Left ventricle myocardium inferior (tissue), 1 donor: ENCODE data around the gene PFKL. TPM values are rescaled to one million over a fixed set of nuclear protein-coding genes. Genes with fewer than 3 reads are reported as not detected.

Experiments
- DNase-seq: peaks from one replicate; pipeline ENCODE4 v3.0.0-alpha.2; 2020
- H3K27ac ChIP-seq: fragments of 200-600 bp; replicated peaks from 2 replicates; pipeline ENCODE4 v1.8.0; 2021
- H3K27me3 ChIP-seq: fragments of 200-600 bp; 2 replicates; pipeline ENCODE4 v1.8.0; 2021; ENCODE audit warnings: low read depth
- H3K36me3 ChIP-seq: fragments of 200-600 bp; 2 replicates; pipeline ENCODE4 v1.8.0; 2021
- H3K4me1 ChIP-seq: fragments of 200-600 bp; 2 replicates; pipeline ENCODE4 v1.8.0; 2021
- H3K4me3 ChIP-seq: fragments of 200-600 bp; 2 replicates; pipeline ENCODE4 v1.8.0; 2021; ENCODE audit warnings: mild to moderate bottlenecking, moderate library complexity
- H3K9me3 ChIP-seq: fragments of 200-600 bp; replicated peaks from 2 replicates; pipeline ENCODE4 v1.8.0; 2021
- CTCF ChIP-seq: fragments of 200-600 bp; IDR thresholded peaks from 2 replicates; pipeline ENCODE4 v1.8.0; 2021; ENCODE audit warnings: antibody characterized with exemption, mild to moderate bottlenecking, borderline replicate concordance
- intact Hi-C: fragments of 100-400 bp; cut with micrococcal nuclease; formaldehyde crosslinking; loops from one replicate; pipeline ENCODE4 v1.11.0; 2022
- total RNA-seq: library from RNA; stranded (reverse); fragmentation: NEBNext Ultra II Directional; extraction: Animal tissue kit (Norgen Biotek cat#: 25700); gene quantifications from one replicate; pipeline ENCODE4 v1.2.1, GENCODE V29; 2021
- donor health status: DM: no; HTN: yes; CAD: no; lungs with severe emphysema.

PFKL gene
- total RNA-seq, 1 donor from 2014 or later = 47.7 TPM

- DNase-seq = peak; percentile 91
- H3K4me3 ChIP-seq = peak overlapping the region; percentile 21
- intact Hi-C loops = no loop called here
- H3K9me3 ChIP-seq = no peaks in the 10 kb centered on the region
- TF ChIP-seq CTCF = no peak
- H3K4me1 ChIP-seq = peaks cover 41% of the 10 kb centered on the region
- peak overlapping the region; percentile 54 for H3K27ac ChIP-seq
- H3K36me3 ChIP-seq = no peaks in the 10 kb centered on the region
- peaks cover 3% of the 10 kb centered on the region for H3K27me3 ChIP-seq
Observed at GRCh38 chr21:44294391-44295162, 5.3 kb upstream of the PFKL start.

GRCh38 chr21:44295163-44295573 lies 4.7 kb upstream of the PFKL start:
- TF ChIP-seq CTCF = no peak
- H3K36me3 ChIP-seq = no peaks in the 10 kb centered on the region
- H3K4me3 ChIP-seq = peak overlapping the region; percentile 21
- intact Hi-C loops = no loop called here
- peaks cover 43% of the 10 kb centered on the region for H3K4me1 ChIP-seq
- H3K27me3 ChIP-seq = peaks cover 3% of the 10 kb centered on the region
- no peaks in the 10 kb centered on the region for H3K9me3 ChIP-seq
- DNase-seq = peak; percentile 65
- H3K27ac ChIP-seq = peak overlapping the region; percentile 54

- Histone ChIP-seq H3K4me1 (peaks cover 47% of the 10 kb centered on the region), H3K27ac (peak overlapping the region; percentile 54), H3K36me3 (no peaks in the 10 kb centered on the region), H3K9me3 (no peaks in the 10 kb centered on the region), H3K4me3 (no peak overlapping the region), H3K27me3 (peaks cover 3% of the 10 kb centered on the region)
- no peak for DNase-seq
- intact Hi-C loops = no loop called here
- TF ChIP-seq CTCF = no peak
Observed at GRCh38 chr21:44295646-44296045, 4.2 kb upstream of the PFKL start.

GRCh38 chr21:44296103-44296519 lies 3.7 kb upstream of the PFKL start:
- Histone ChIP-seq H3K4me1 (peaks cover 52% of the 10 kb centered on the region), H3K27ac (peak overlapping the region; percentile 54), H3K27me3 (peaks cover 3% of the 10 kb centered on the region), H3K36me3 (no peaks in the 10 kb centered on the region), H3K9me3 (no peaks in the 10 kb centered on the region), H3K4me3 (no peak overlapping the region)
- no peak for DNase-seq
- TF ChIP-seq CTCF = no peak
- intact Hi-C loops = no loop called here

- H3K4me3 ChIP-seq = no peak overlapping the region
- DNase-seq = no peak
- no peak for TF ChIP-seq CTCF
- H3K9me3 ChIP-seq = no peaks in the 10 kb centered on the region
- peak overlapping the region; percentile 2 for H3K27ac ChIP-seq
- intact Hi-C loops = no loop called here
- peaks cover 60% of the 10 kb centered on the region for H3K4me1 ChIP-seq
- peaks cover 3% of the 10 kb centered on the region for H3K27me3 ChIP-seq
- no peaks in the 10 kb centered on the region for H3K36me3 ChIP-seq
Observed at GRCh38 chr21:44296916-44297315, 2.9 kb upstream of the PFKL start.
